Measurements from ENCODE around the gene TDRKH.

GRCh38 chr1:151831605-151832004, 41.3 kb upstream of the TDRKH start, which contains the start of gene RORC:
- TF ChIP-seq CTCF (IDR thresholded peaks at IDR 0.05; ENCODE audit: low read depth, low read length) (no peak), POLR2A (IDR thresholded peaks at IDR 0.05; ENCODE audit: extremely low read depth, insufficient read length) (no peak)
